Measurements from ENCODE around the gene SPEF1. TPM values are rescaled to one million over a fixed set of nuclear protein-coding genes. Genes with fewer than 3 reads are reported as not detected.

Gene SPEF1
- total and polyA plus RNA-seq, 2 of the 13 experiments (the other 11 are each of a cell fraction or from before 2014, with no cell fraction given), result 0.11 to 0.27 TPM

- TF ChIP-seq ZNF318 (CRISPR knock-in tag; IDR thresholded peaks at IDR 0.05) (peak; percentile 80; the same call in 1 of the 2 replicates), PTBP1 (IDR thresholded peaks at IDR 0.05; ENCODE audit: low read depth, low read length, poor library complexity, severe bottlenecking) (peak; percentile 55), ZNF660 (CRISPR knock-in tag; IDR thresholded peaks at IDR 0.05; ENCODE audit: borderline replicate concordance, low read depth) (0 out of 2 replicates have a peak, but pooled peaks have one; percentile 47), DBP (CRISPR knock-in tag; IDR thresholded peaks at IDR 0.05; ENCODE audit: not compliant biosample characterization) (no peak), NR2F6 (IDR thresholded peaks at IDR 0.05) (no peak), NR2F6 (CRISPR knock-in tag; IDR thresholded peaks at IDR 0.05) (peak; percentile 38; the same call in 1 of the 2 replicates), ZNF350 (CRISPR knock-in tag; IDR thresholded peaks at IDR 0.05; ENCODE audit: borderline replicate concordance, low read depth) (no peak), MAFG (CRISPR knock-in tag; IDR thresholded peaks at IDR 0.05) (no peak), ZNF333 (CRISPR knock-in tag; IDR thresholded peaks at IDR 0.05; ENCODE audit: borderline replicate concordance) (peak; percentile 92; the same call in 1 of the 2 replicates), SP4 (CRISPR knock-in tag; IDR thresholded peaks at IDR 0.05) (no peak), SYNCRIP (IDR thresholded peaks at IDR 0.05; ENCODE audit: insufficient read depth, low read depth, low read length) (no peak), ISL2 (CRISPR knock-in tag; IDR thresholded peaks at IDR 0.05) (no peak), SP5 (CRISPR knock-in tag; IDR thresholded peaks at IDR 0.05; ENCODE audit: borderline replicate concordance, low read depth) (0 out of 2 replicates have a peak, but pooled peaks have one; percentile 31)
- TF ChIP-seq, protein P1, sequence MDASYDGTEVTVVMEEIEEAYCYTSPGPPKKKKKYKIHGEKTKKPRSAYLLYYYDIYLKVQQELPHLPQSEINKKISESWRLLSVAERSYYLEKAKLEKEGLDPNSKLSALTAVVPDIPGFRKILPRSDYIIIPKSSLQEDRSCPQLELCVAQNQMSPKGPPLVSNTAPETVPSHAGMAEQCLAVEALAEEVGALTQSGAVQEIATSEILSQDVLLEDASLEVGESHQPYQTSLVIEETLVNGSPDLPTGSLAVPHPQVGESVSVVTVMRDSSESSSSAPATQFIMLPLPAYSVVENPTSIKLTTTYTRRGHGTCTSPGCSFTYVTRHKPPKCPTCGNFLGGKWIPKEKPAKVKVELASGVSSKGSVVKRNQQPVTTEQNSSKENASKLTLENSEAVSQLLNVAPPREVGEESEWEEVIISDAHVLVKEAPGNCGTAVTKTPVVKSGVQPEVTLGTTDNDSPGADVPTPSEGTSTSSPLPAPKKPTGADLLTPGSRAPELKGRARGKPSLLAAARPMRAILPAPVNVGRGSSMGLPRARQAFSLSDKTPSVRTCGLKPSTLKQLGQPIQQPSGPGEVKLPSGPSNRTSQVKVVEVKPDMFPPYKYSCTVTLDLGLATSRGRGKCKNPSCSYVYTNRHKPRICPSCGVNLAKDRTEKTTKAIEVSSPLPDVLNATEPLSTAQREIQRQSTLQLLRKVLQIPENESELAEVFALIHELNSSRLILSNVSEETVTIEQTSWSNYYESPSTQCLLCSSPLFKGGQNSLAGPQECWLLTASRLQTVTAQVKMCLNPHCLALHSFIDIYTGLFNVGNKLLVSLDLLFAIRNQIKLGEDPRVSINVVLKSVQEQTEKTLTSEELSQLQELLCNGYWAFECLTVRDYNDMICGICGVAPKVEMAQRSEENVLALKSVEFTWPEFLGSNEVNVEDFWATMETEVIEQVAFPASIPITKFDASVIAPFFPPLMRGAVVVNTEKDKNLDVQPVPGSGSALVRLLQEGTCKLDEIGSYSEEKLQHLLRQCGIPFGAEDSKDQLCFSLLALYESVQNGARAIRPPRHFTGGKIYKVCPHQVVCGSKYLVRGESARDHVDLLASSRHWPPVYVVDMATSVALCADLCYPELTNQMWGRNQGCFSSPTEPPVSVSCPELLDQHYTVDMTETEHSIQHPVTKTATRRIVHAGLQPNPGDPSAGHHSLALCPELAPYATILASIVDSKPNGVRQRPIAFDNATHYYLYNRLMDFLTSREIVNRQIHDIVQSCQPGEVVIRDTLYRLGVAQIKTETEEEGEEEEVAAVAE (CRISPR knock-in tag; IDR thresholded peaks at IDR 0.05; ENCODE audit: borderline replicate concordance), result no peak
Measured at GRCh38 chr20:3785240-3786125, 4.2 kb upstream of the SPEF1 start (continued).
